ENCODE results near the gene FAM187B.

Gene FAM187B

GRCh38 chr19:35176181-35176570 is 52.4 kb downstream of the FAM187B start (continued):
- no peak for TF ChIP-seq ZBTB7A (tag by site-specific recombination; IDR thresholded peaks at IDR 0.05; ENCODE audit: low read depth)
- no peak for TF ChIP-seq ZNF843 (tag by site-specific recombination; IDR thresholded peaks at IDR 0.05)
